HK-2 (cell line): ENCODE measurements around the gene RET.
"Not testable (repeated sequence)": the region's sequence is repeated elsewhere in the genome, so short reads cannot be mapped to it uniquely, and the experiment has no call there.

ENCODE experiments used
- DNase-seq: peaks from one replicate; pipeline ENCODE4 v3.0.0-alpha.2; 2018; ENCODE audit not compliant: unreplicated experiment

RET gene

DNA sequence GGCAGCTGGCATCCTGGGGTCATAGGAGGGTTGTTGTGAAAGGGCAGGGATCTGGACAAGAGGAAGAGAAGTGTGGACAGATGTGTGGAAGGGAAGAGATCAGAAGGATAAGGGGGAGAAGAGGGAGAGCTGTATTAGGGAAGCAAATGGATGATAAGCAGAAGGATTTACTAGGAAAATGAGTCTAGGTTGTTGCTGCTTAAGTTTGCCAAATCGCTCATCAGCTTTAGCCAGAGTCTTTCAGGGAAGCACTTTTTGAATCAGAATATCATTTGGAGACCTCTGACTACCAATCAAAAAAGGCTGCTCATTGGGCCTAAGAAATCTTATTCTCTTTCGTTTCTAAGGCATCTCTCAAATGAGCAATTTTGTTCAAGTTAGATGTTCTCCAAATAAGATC, 58.8 kb downstream of the RET start:
- DNase-seq = no peak

GRCh38 chr10:43136432-43136831, 59.6 kb downstream of the RET start:
- no peak for DNase-seq

DNA sequence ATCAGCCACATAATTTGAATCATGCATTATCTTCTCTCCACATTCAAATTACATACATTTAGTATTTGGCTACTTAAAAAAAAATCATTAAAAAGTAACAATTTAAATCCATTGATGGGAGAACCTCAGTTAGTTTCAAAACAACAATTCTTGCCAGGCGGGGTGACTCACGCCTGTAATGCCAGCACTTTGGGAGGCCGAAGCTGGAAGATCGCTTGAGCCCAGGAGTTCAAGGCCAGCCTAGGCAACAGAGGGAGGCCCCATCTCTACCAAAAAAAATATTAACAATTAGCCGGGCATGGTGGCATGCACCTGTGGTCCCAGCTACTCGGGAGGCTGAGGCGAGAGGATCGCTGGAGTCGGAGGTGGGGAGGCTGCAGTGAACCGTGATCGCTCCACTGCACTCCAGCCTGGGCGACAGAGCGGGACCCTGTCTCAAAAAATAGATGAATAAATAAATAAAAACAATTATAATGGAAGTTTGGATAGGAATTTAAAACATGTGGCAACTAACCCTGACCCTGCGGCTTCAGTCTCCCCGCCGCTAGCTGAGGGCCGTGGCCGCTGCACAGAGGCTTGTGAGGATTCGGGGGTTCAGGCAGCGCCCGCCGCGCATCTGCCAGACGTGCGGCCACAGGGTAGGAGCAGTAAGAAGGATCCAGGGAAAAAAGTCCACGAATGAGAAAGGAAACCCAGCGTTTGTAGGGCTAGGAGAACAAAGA, 60.3 kb downstream of the RET start:
- no peak for DNase-seq

- peak; percentile 76 for DNase-seq
Observed at GRCh38 chr10:43137717-43138020, 60.8 kb downstream of the RET start.

DNA sequence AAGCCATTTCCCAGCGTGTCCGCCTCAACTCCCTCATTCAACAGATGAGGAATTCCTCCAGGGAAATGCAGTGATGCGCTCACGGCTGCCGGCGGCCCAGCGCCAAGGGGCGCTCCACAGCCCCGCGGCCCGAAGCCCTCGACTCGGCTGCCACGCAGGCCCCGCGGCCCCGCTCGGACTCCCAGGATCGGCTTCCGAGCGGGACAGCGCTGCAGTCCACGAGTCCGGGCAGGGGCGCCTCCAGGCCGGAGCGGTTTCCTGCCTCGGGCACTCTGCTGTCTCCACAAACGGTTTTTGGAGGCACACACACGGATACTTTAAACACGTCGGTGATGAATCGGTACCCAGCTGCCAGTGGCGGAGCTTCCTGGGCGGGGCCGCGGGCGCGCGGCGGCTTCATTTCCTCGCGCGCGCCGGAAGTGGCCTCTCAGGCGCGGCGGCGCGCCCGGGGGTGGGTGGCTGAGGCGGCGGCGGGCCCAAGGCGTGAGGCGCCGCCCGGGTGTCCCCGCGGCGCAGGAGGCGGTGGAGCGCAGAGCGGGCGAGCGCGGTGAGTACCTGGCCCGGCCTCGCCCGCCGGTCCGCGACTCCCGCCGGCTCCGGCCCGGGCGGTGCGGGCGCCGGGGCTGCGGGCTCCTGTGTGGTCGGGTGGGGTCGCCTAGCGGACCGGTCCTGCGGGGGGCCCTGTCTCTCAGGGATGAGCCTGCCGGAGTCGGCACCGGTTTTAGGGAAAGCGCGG, 61.3 kb downstream of the RET start, which contains the start of gene CSGALNACT2:
Gene CSGALNACT2 (plus strand): TSS at position 425 of the 736 bp plus-strand sequence. CDS start 16,705 bp downstream, outside the sequence.
- peak; percentile 91 for DNase-seq

DNA sequence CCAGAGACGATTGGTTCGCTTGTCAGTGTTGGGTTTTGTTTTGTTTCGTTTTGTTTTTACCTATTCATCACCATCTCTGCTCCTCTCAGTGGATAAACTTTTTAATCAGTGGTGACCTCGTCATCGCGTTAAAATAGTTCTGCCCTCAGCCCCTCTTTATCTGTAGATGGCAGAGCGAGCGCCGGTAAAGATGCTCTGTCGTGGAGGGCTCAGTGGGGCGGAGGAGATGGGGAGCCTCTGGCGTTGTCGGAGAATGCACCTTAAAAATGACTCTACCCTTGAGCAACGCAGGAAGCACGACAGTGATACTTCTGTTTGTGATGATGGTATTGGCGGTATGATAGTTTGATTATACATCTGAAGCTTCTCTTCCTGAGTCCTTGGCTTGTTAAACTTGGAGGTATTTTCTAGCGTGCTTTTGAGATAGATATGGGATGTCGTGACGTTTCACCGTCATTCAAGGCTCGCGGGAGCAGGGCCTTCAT, 61.9 kb downstream of the RET start:
- DNase-seq = no peak

- DNase-seq = no peak
Observed at GRCh38 chr10:43141421-43141820, 64.6 kb downstream of the RET start.

GRCh38 chr10:43145311-43145710, 68.4 kb downstream of the RET start:
- no peak for DNase-seq

GRCh38 chr10:43145936-43146335, 69.1 kb downstream of the RET start:
- not testable (repeated sequence) for DNase-seq

DNA sequence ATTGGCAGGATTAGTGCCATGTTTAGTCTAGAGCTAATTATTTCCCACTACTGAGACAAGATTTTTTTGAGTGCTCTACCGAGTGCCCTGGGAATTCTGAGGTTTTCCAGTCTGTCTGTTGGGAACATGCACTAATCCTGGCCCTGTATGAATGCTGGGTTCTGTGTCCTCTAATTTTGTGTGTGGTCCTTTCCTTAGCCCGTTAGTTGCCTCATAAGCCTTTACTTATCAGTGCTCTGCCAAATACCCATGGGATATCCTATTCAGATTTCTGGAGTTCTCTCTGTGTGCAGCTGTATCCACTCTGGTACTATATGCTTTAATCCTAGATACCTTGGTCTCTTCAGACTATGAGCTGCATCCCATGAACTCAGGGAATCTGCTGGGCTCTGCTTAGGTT, 74.5 kb downstream of the RET start:
- DNase-seq = no peak

DNA sequence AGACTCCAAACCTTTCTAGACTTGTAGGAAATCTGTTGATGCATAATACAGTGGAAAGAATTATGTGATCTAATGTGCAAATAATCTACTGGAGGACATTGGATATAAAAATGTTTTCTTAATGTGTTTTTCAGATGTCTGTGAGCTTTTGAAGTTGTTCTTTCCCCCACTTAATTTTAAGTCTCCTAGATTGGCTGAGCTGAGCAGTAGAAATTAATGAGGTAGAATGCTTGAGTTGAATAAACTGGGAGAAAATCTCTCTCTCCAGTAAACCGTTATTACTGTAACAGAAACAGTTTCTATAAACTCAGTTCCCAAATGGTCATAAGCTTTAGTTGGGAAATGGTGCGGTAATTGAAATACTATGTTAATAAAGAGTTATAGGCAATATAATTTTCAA, 77.0 kb downstream of the RET start:
- DNase-seq = no peak

DNA sequence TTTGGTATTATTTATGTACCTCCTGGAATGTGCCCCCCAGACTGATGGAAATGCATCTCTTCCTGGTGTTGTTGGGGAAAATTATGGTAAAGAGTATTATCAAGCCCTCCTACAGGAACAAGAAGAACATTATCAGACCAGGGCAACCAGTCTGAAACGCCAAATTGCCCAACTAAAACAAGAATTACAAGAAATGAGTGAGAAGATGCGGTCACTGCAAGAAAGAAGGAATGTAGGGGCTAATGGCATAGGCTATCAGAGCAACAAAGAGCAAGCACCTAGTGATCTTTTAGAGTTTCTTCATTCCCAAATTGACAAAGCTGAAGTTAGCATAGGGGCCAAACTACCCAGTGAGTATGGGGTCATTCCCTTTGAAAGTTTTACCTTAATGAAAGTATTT, 78.4 kb downstream of the RET start:
- no peak for DNase-seq

DNA sequence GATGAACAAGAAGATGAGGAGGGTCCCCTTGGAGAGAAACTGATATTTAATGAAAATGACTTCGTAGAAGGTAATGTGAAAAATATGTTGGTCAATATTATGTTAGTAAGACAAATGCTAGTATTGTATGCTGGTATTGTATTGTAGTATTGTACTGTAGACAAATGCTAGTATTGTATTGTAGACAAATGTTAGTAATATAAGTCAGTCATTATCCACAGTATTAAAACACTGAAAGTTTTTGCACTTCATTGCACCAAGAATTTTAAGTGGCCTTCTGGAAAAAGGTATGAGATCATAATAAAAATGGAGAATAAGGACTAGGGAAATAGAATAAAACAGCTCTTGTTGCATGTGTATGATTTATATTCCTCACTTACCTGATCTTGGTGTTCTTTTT, 78.9 kb downstream of the RET start:
- no peak for DNase-seq

GRCh38 chr10:43156590-43157341, 79.9 kb downstream of the RET start:
- DNase-seq = no peak

DNA sequence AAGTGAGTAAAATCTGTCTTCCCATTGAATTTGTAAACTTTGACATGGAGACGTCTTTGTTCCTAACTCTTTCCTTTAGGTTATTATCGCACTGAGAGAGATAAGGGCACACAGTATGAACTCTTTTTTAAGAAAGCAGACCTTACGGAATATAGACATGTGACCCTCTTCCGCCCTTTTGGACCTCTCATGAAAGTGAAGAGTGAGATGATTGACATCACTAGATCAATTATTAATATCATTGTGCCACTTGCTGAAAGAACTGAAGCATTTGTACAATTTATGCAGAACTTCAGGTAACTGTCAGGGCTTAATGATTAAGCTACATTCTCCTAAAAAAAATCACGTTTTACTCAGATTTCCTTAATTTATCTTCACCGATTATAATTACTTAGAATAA, 81.8 kb downstream of the RET start:
- DNase-seq = no peak

DNA sequence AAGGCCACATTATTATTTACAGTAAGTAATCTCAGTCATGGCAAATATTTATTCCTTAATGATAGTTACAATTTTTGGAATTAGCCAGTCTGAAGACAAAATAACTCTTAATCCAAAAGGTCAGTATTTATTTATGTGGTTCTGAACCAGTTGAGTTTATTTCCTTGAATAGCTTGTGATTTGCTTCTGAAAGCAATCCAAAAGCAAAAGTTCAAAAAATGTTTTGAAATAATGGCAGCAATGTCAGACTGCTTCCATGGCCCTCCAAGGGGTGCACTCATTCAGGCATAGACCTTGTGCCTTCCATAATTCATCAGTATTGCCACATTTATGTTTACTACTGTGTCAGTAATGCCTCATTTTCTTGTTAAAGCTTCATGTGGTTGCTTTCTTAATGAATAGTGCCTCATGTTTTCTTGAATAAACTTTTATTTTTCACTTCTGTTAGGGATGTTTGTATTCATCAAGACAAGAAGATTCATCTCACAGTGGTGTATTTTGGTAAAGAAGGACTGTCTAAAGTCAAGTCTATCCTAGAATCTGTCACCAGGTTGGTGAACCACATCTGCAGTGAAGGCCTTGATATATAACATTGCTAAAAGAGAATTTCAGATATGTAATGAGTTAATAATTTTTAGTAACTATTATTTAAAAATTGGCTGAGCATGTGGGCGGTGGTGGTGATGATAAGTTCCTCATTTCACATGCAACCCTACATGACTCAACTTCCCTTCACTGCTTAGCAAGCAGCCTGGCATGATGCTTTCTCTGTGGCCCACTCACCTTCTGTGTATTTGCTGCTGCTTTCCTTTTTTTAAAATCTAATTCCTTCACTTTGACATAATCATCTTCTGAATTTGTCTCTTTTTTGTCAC, 83.4 kb downstream of the RET start:
- DNase-seq = peak; percentile 16

DNA sequence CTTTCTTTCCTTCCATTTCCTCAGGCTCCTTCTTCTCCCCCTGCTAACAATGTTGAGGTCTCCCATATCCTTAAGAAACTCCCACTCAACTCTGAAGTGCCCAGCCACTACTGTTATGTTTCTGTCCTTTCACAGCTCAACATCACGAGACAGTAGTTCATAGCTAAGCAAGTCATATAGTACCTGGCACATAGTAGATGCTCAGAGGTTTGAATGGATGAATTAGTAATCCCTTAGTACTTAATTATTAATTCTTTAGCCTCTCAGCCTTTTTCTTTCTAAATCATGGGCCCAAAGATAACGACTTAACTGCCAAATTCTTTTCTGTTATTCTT, 84.0 kb downstream of the RET start:
- DNase-seq = no peak

DNA sequence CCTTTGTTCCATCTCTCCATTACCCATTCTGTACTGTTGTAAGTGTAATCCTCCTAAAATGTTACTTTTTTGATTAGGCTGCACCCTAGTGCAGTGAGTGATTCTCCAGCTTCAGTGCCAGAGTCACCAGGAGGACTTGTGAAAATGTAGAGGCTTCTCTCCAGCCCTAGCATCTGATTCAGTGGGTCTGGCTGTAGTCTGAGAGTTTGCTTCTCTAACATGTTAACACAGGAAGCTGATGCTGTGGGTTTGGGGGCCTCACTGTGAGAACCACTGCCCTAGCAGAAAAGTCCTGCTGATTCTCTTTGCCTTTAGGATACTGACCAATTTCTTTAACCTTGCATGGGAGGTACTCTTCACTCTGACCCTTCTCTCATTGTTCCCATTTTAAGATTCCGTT, 85.7 kb downstream of the RET start:
- no peak for DNase-seq

DNA sequence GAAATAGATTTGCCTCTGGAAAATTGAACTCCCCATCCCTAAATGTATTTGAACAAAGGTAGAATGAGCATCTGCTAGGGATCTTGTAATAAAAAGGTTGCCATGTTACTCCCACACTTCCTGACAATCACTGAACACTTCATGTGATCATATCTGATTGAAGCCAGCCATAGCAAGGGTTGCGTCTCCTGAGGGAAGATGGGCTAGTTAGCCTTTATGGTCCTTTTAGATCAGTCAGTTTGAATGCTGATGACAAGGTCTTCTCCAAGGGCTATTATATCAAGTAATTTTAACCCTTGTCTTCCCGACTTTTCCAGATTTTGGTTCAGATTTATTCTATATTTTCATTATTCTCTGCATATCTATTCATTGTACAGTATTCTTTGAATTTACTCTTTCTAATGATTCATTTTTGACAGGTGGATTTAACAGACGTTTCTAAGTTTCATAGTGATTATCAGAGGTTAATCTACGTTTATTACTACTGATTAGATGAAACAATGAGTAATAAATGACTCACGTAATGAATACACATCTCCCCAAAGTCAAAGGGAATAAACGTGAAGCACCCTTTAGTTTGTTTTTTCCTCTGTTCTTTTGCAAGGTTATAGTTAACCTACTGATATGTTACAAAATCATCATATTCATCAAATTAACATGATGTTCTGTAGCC, 89.5 kb downstream of the RET start:
- no peak for DNase-seq

DNA sequence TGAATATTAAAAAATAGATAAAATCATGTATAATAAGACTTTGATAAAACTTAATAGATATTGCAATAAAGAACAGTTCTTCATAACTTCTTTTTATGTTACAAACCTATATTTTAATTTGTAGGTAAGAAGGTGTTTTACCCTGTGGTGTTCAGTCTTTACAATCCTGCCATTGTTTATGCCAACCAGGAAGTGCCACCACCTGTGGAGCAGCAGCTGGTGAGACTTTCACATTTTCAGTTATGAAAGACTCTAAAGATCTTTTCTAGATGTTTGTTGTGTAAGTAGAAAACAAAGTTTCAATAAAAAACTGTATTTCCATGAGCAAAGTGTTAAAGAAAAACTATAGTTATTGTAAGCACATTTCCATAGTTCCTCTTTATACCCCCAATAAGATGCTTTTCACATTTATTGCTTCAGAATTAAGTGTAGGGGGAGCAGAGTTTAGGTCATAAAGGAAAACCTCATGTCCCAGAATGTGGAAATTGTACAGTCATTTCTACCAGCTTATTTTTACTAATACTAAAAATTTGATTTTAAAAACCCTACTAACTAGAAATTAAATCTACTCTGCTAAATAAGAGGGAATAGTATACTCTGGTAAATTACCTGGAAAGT, 90.1 kb downstream of the RET start:
- DNase-seq = no peak

GRCh38 chr10:43167498-43167889, 90.6 kb downstream of the RET start:
- no peak for DNase-seq
